Activated T-helper 1 cell treated with Interleukin-2 at 50 U/mL for 16 hours (primary cell): ENCODE data around the gene PRDM15.

ENCODE experiments used
- DNase-seq: peaks from one replicate; pipeline ENCODE4 v3.0.0-alpha.2; 2020; ENCODE audit warnings: low read depth

PRDM15 gene

GRCh38 chr21:41763398-41763931 lies 115.7 kb downstream of the PRDM15 start:
- DNase-seq = no peak

- no peak for DNase-seq
Observed at GRCh38 chr21:41762753-41763152, 116.4 kb downstream of the PRDM15 start.

GRCh38 chr21:41761934-41762635 lies 117.1 kb downstream of the PRDM15 start:
- no peak for DNase-seq

- DNase-seq = no peak
Observed at GRCh38 chr21:41761211-41761933, 117.8 kb downstream of the PRDM15 start.

- no peak for DNase-seq
Observed at GRCh38 chr21:41760411-41760810, 118.7 kb downstream of the PRDM15 start.

GRCh38 chr21:41759926-41760325 lies 119.2 kb downstream of the PRDM15 start:
- DNase-seq = no peak

GRCh38 chr21:41759214-41759840 lies 119.8 kb downstream of the PRDM15 start:
- no peak for DNase-seq

- DNase-seq = no peak
Observed at GRCh38 chr21:41758550-41758949, 120.6 kb downstream of the PRDM15 start.

- no peak for DNase-seq
Observed at GRCh38 chr21:41755934-41756773, 123.0 kb downstream of the PRDM15 start.

- no peak for DNase-seq
Observed at GRCh38 chr21:41755258-41755933, 123.7 kb downstream of the PRDM15 start.

GRCh38 chr21:41754479-41754891 lies 124.7 kb downstream of the PRDM15 start:
- no peak for DNase-seq

- DNase-seq = no peak
Observed at GRCh38 chr21:41753006-41753898, 125.9 kb downstream of the PRDM15 start.

- DNase-seq = no peak
Observed at GRCh38 chr21:41752231-41752681, 126.9 kb downstream of the PRDM15 start.

GRCh38 chr21:41751611-41752011 lies 127.5 kb downstream of the PRDM15 start:
- no peak for DNase-seq

GRCh38 chr21:41750532-41751151 lies 128.5 kb downstream of the PRDM15 start:
- DNase-seq = no peak

- no peak for DNase-seq
Observed at GRCh38 chr21:41750051-41750450, 129.1 kb downstream of the PRDM15 start.

GRCh38 chr21:41749286-41749685 lies 129.9 kb downstream of the PRDM15 start:
- DNase-seq = no peak
